ENCODE results near the gene KLHL29. TPM values are rescaled to one million over a fixed set of nuclear protein-coding genes. Genes with fewer than 3 reads are reported as not detected.

Gene KLHL29
- total RNA-seq, 1 experiment from 2014 or later = 2.4 TPM

GRCh38 chr2:23530206-23530908 lies 145.4 kb downstream of the KLHL29 start:
- H3T11ph ChIP-seq (ENCODE audit: low read length) = no peak overlapping the region
- no peak overlapping the region for H3K14ac ChIP-seq (ENCODE audit: insufficient read depth, low read length)
- H4K8ac ChIP-seq (replicated peaks; ENCODE audit: insufficient read length, low read depth, low read length) = no peak overlapping the region
- no peak overlapping the region for H3K9ac ChIP-seq (ENCODE audit: extremely low read depth, insufficient read length, low read length)
- Mint-ChIP-seq H3K4me1 (peaks cover 34% of the 10 kb centered on the region in 2 experiments), H3K4me3 (no peak overlapping the region), H3K9me3 (no peaks in the 10 kb centered on the region), H3K27me3 (ENCODE audit: low read depth) (peaks cover 2% of the 10 kb centered on the region; the same call in 1 of the 2 replicates), H3K27ac (no peak overlapping the region), H3K36me3 (ENCODE audit: insufficient read depth in 1 of 3, low read depth in 3 of 3) (no peaks in the 10 kb centered on the region)
- H4K91ac ChIP-seq (ENCODE audit: insufficient read length, low read depth, low read length) = no peak overlapping the region
- H2BK20ac ChIP-seq (ENCODE audit: low read depth, low read length, poor library complexity, severe bottlenecking) = no peak overlapping the region
- H3K23ac ChIP-seq (ENCODE audit: insufficient read length, low read depth, low read length) = no peak overlapping the region
- no peaks in the 10 kb centered on the region for H4K20me1 ChIP-seq (ENCODE audit: control insufficient read depth, insufficient read depth, insufficient read length)
- H2BK5ac ChIP-seq (ENCODE audit: insufficient read length, low read length) = no peak overlapping the region
- no peak overlapping the region for H4K5ac ChIP-seq (ENCODE audit: insufficient read length, low read depth, low read length)
- H2BK12ac ChIP-seq (ENCODE audit: insufficient read length, low read depth, low read length) = no peak overlapping the region
- H3K79me1 ChIP-seq (ENCODE audit: insufficient read depth, low read depth, low read length, poor library complexity, severe bottlenecking) = no peaks in the 10 kb centered on the region
- WGBS (ENCODE audit: extremely low coverage, insufficient read length, low lambda C conversion rate) = no CpG with 5 or more reads among the region's 12 CpGs
- no peaks in the 10 kb centered on the region for H3K27me3 ChIP-seq (ENCODE audit: insufficient read depth, low read length)
- no peak overlapping the region for H3K4ac ChIP-seq (ENCODE audit: low read depth, low read length)
- H3K27ac ChIP-seq (ENCODE audit: insufficient read length, low read depth, low read length) = no peak overlapping the region
- DNase-seq = no peak
- no peaks in the 10 kb centered on the region for H3K23me2 ChIP-seq (ENCODE audit: insufficient read length, low read depth, low read length, poor library complexity, severe bottlenecking)
- no peaks in the 10 kb centered on the region for H3K79me2 ChIP-seq (ENCODE audit: insufficient read depth, low read length)
- no peak overlapping the region for H3K18ac ChIP-seq (ENCODE audit: insufficient read length, low read depth, low read length)
- H3K4me2 ChIP-seq (ENCODE audit: insufficient read depth, insufficient read length, low read length) = no peak overlapping the region
- no peak for TF ChIP-seq CTCF (conservative IDR thresholded peaks at IDR 0.05)
- H3K56ac ChIP-seq (ENCODE audit: insufficient read length, low read depth, low read length) = no peak overlapping the region
- no peak overlapping the region for H2AFZ ChIP-seq (ENCODE audit: low read length)
- H3K9me3 ChIP-seq (ENCODE audit: control insufficient read depth, low read depth, low read length) = no peaks in the 10 kb centered on the region
- H3K4me1 ChIP-seq (ENCODE audit: insufficient read depth, low read length) = peaks cover 8% of the 10 kb centered on the region
- no peak overlapping the region for H2BK120ac ChIP-seq (ENCODE audit: low read depth, low read length, poor library complexity, severe bottlenecking)
- H2AK5ac ChIP-seq (ENCODE audit: insufficient read length, low read length) = no peak overlapping the region
- H2BK15ac ChIP-seq (ENCODE audit: low read depth, low read length) = no peak overlapping the region
